Activated CD4-positive, alpha-beta memory T cell treated with anti-CD3 and anti-CD28 coated beads, Interleukin-2, amount 10 ng/mL, durations not matched to agents 7 days and 5 days (primary cell): ENCODE measurements around the gene OLFM4. TPM values are rescaled to one million over a fixed set of nuclear protein-coding genes. Genes with fewer than 3 reads are reported as not detected.

Experiments
- CTCF ChIA-PET: fragments of 350-600 bp; sonication (Branson Sonifier 250); formaldehyde crosslinking; loops from one replicate; lab custom pipeline; 2021; ENCODE audit warnings: antibody characterized with exemption, inconsistent platforms; lab: Charles Lee
- POLR2A ChIA-PET: fragments of 350-600 bp; sonication (Branson Sonifier 250); formaldehyde crosslinking; loops from one replicate; lab custom pipeline; 2021; ENCODE audit warnings: antibody characterized with exemption; lab: Charles Lee
- DNase-seq: peaks from one replicate; pipeline ENCODE4 v3.0.0-alpha.2; 2020
- H3K27ac Mint-ChIP-seq: one replicate; pipeline ENCODE4 v1.8.0; 2021; ENCODE audit warnings: mild to moderate bottlenecking, mixed read lengths
- H3K27me3 Mint-ChIP-seq: one replicate; pipeline ENCODE4 v1.8.0; 2021; ENCODE audit warnings: mixed read lengths
- H3K36me3 Mint-ChIP-seq: one replicate; pipeline ENCODE4 v1.8.0; 2021; ENCODE audit warnings: low read depth, mixed read lengths
- H3K4me1 Mint-ChIP-seq: one replicate; pipeline ENCODE4 v1.8.0; 2021; ENCODE audit warnings: mixed read lengths
- H3K4me3 Mint-ChIP-seq: one replicate; pipeline ENCODE4 v1.8.0; 2021; ENCODE audit warnings: mild to moderate bottlenecking, mixed read lengths
- H3K9me3 Mint-ChIP-seq: one replicate; pipeline ENCODE4 v1.8.0; 2021; ENCODE audit warnings: mixed read lengths
- total RNA-seq, 2 experiments: library from RNA; stranded (reverse); gene quantifications; one replicate each; pipeline ENCODE4 v1.2.3, GENCODE V29; 2021

Gene OLFM4
- total RNA-seq = not detected

- DNase-seq = no peak
- H3K36me3 Mint-ChIP-seq = no peaks in the 10 kb centered on the region
- H3K27me3 Mint-ChIP-seq = no peaks in the 10 kb centered on the region
- no peak within 1 kb of the TSS for H3K27ac Mint-ChIP-seq
- ChIA-PET POLR2A (no interaction called here), CTCF (no interaction called here)
- H3K9me3 Mint-ChIP-seq = no peaks in the 10 kb centered on the region
- H3K4me1 Mint-ChIP-seq = no peaks in the 10 kb centered on the region
- no peak within 1 kb of the TSS for H3K4me3 Mint-ChIP-seq
Observed at GRCh38 chr13:53028637-53029203, at the start of gene OLFM4. Gene OLFM4 (plus strand): TSS chr13:53028813. CDS start chr13:53028837, 24 bp downstream.

GRCh38 chr13:52978989-52979388 is 49.6 kb upstream of the OLFM4 start:
- ChIA-PET CTCF (interaction anchor here (2.7 kb wide), 1 partner anchor 11 kb away, joined by 14 read pairs; no protein-coding TSS in a partner anchor), POLR2A (no interaction called here)
- no peaks in the 10 kb centered on the region for H3K36me3 Mint-ChIP-seq
- no peak for DNase-seq
- H3K27ac Mint-ChIP-seq = no peak overlapping the region
- no peak overlapping the region for H3K4me3 Mint-ChIP-seq
- no peaks in the 10 kb centered on the region for H3K4me1 Mint-ChIP-seq
- no peaks in the 10 kb centered on the region for H3K9me3 Mint-ChIP-seq
- no peaks in the 10 kb centered on the region for H3K27me3 Mint-ChIP-seq

GRCh38 chr13:52980695-52981094 is 47.9 kb upstream of the OLFM4 start:
- H3K36me3 Mint-ChIP-seq = no peaks in the 10 kb centered on the region
- H3K9me3 Mint-ChIP-seq = no peaks in the 10 kb centered on the region

GRCh38 chr13:52983836-52984235 is 44.8 kb upstream of the OLFM4 start:
- H3K27ac Mint-ChIP-seq = no peak overlapping the region
- DNase-seq = no peak
- no peak overlapping the region for H3K4me3 Mint-ChIP-seq
- H3K36me3 Mint-ChIP-seq = no peaks in the 10 kb centered on the region
- CTCF ChIA-PET = interaction anchor here (3.5 kb wide), 1 partner anchor 16 kb away, joined by 12 read pairs; no protein-coding TSS in a partner anchor
- POLR2A ChIA-PET = no interaction called here
- H3K9me3 Mint-ChIP-seq = no peaks in the 10 kb centered on the region
- H3K4me1 Mint-ChIP-seq = no peaks in the 10 kb centered on the region
- no peaks in the 10 kb centered on the region for H3K27me3 Mint-ChIP-seq

More at GRCh38 chr13:52980695-52981094, 47.9 kb upstream of the OLFM4 start:
- Mint-ChIP-seq H3K27ac (no peak overlapping the region), H3K27me3 (no peaks in the 10 kb centered on the region), H3K4me3 (no peak overlapping the region), H3K4me1 (no peaks in the 10 kb centered on the region)
- CTCF ChIA-PET = interaction anchor here (3.5 kb wide), 1 partner anchor 12 kb away, joined by 12 read pairs; no protein-coding TSS in a partner anchor
- no peak for DNase-seq
- POLR2A ChIA-PET = no interaction called here

- Mint-ChIP-seq H3K9me3 (no peaks in the 10 kb centered on the region), H3K27me3 (no peaks in the 10 kb centered on the region), H3K4me3 (no peak overlapping the region), H3K36me3 (no peaks in the 10 kb centered on the region), H3K27ac (no peak overlapping the region), H3K4me1 (no peaks in the 10 kb centered on the region)
- POLR2A ChIA-PET = no interaction called here
- no peak for DNase-seq
- CTCF ChIA-PET = no interaction called here
Observed at GRCh38 chr13:52984881-52985363, 43.7 kb upstream of the OLFM4 start.

- Mint-ChIP-seq H3K4me1 (no peaks in the 10 kb centered on the region), H3K27me3 (no peaks in the 10 kb centered on the region), H3K4me3 (no peak overlapping the region), H3K9me3 (no peaks in the 10 kb centered on the region), H3K27ac (no peak overlapping the region), H3K36me3 (no peaks in the 10 kb centered on the region)
- CTCF ChIA-PET = no interaction called here
- DNase-seq = no peak
- POLR2A ChIA-PET = no interaction called here
Observed at GRCh38 chr13:52991344-52992020, 37.1 kb upstream of the OLFM4 start.

GRCh38 chr13:52992110-52992509 is 36.5 kb upstream of the OLFM4 start:
- no peaks in the 10 kb centered on the region for H3K27me3 Mint-ChIP-seq
- POLR2A ChIA-PET = no interaction called here
- no peak for DNase-seq
- H3K4me3 Mint-ChIP-seq = no peak overlapping the region
- CTCF ChIA-PET = no interaction called here
- H3K4me1 Mint-ChIP-seq = no peaks in the 10 kb centered on the region
- no peak overlapping the region for H3K27ac Mint-ChIP-seq
- no peaks in the 10 kb centered on the region for H3K9me3 Mint-ChIP-seq
- H3K36me3 Mint-ChIP-seq = no peaks in the 10 kb centered on the region

GRCh38 chr13:52994051-52994450 is 34.6 kb upstream of the OLFM4 start:
- H3K27me3 Mint-ChIP-seq = no peaks in the 10 kb centered on the region
- no peak overlapping the region for H3K4me3 Mint-ChIP-seq
- ChIA-PET POLR2A (no interaction called here), CTCF (interaction anchor here (1.7 kb wide), 1 partner anchor 26 kb away, joined by 8 read pairs; no protein-coding TSS in a partner anchor)
- no peaks in the 10 kb centered on the region for H3K9me3 Mint-ChIP-seq
- no peaks in the 10 kb centered on the region for H3K36me3 Mint-ChIP-seq
- DNase-seq = no peak
- H3K4me1 Mint-ChIP-seq = no peaks in the 10 kb centered on the region
- no peak overlapping the region for H3K27ac Mint-ChIP-seq

- Mint-ChIP-seq H3K27me3 (no peaks in the 10 kb centered on the region), H3K4me3 (no peak overlapping the region), H3K4me1 (no peaks in the 10 kb centered on the region), H3K9me3 (no peaks in the 10 kb centered on the region), H3K36me3 (no peaks in the 10 kb centered on the region), H3K27ac (no peak overlapping the region)
- no peak for DNase-seq
- ChIA-PET POLR2A (no interaction called here), CTCF (interaction anchor here (1.7 kb wide), 1 partner anchor 27 kb away, joined by 8 read pairs; no protein-coding TSS in a partner anchor)
Observed at GRCh38 chr13:52994865-52995264, 33.7 kb upstream of the OLFM4 start.

GRCh38 chr13:52995946-52996345 is 32.7 kb upstream of the OLFM4 start:
- Mint-ChIP-seq H3K4me3 (no peak overlapping the region), H3K36me3 (no peaks in the 10 kb centered on the region), H3K27ac (no peak overlapping the region), H3K4me1 (no peaks in the 10 kb centered on the region), H3K9me3 (no peaks in the 10 kb centered on the region), H3K27me3 (no peaks in the 10 kb centered on the region)
- ChIA-PET CTCF (interaction anchor here (1.7 kb wide), 1 partner anchor 28 kb away, joined by 8 read pairs; no protein-coding TSS in a partner anchor), POLR2A (no interaction called here)
- DNase-seq = no peak

GRCh38 chr13:52997951-52998876 is 30.4 kb upstream of the OLFM4 start:
- DNase-seq = no peak
- CTCF ChIA-PET = no interaction called here
- Mint-ChIP-seq H3K4me1 (no peaks in the 10 kb centered on the region), H3K36me3 (no peaks in the 10 kb centered on the region), H3K27ac (no peak overlapping the region), H3K9me3 (no peaks in the 10 kb centered on the region), H3K4me3 (no peak overlapping the region), H3K27me3 (no peaks in the 10 kb centered on the region)
- POLR2A ChIA-PET = no interaction called here

GRCh38 chr13:52999093-52999696 is 29.4 kb upstream of the OLFM4 start:
- POLR2A ChIA-PET = no interaction called here
- Mint-ChIP-seq H3K9me3 (no peaks in the 10 kb centered on the region), H3K27ac (no peak overlapping the region), H3K27me3 (no peaks in the 10 kb centered on the region), H3K4me3 (no peak overlapping the region), H3K4me1 (no peaks in the 10 kb centered on the region), H3K36me3 (no peaks in the 10 kb centered on the region)
- CTCF ChIA-PET = no interaction called here
- DNase-seq = no peak
